Karpas-422 (cell line): ENCODE data around the gene IGSF21. TPM values are rescaled to one million over a fixed set of nuclear protein-coding genes. Genes with fewer than 3 reads are reported as not detected.

Experiments used
- DNase-seq: peaks from one replicate; pipeline ENCODE4 v3.0.0-alpha.2; 2015
- H2AFZ ChIP-seq: fragments of 200-600 bp; sonication (generic); 2 replicates; pipeline ENCODE4 v1.6.1; 2014; ENCODE audit warnings: antibody characterized with exemption, low read length, mixed read lengths
- H3K27ac ChIP-seq: fragments of 200-600 bp; sonication (generic); 2 replicates; pipeline ENCODE4 v1.5.1; 2014; ENCODE audit warnings: mild to moderate bottlenecking, low read length, moderate library complexity
- H3K27me3 ChIP-seq: fragments of 200-600 bp; sonication (generic); 2 replicates; pipeline ENCODE4 v1.6.1; 2014; ENCODE audit warnings: low read length, mixed read lengths
- H3K36me3 ChIP-seq: fragments of 200-600 bp; sonication (generic); 2 replicates; pipeline ENCODE4 v1.6.1; 2014; ENCODE audit warnings: low read length, mixed read lengths; ENCODE audit not compliant: insufficient read depth
- H3K4me1 ChIP-seq: fragments of 200-600 bp; sonication (generic); 2 replicates; pipeline ENCODE4 v1.6.1; 2014; ENCODE audit warnings: mild to moderate bottlenecking, low read length, mixed read lengths
- H3K4me2 ChIP-seq: fragments of 200-600 bp; sonication (generic); 2 replicates; pipeline ENCODE4 v1.6.1; 2014; ENCODE audit warnings: low read length, low read depth, mild to moderate bottlenecking; ENCODE audit not compliant: poor library complexity, severe bottlenecking
- H3K4me3 ChIP-seq: fragments of 200-600 bp; sonication (generic); 2 replicates; pipeline ENCODE4 v1.5.1; 2014; ENCODE audit warnings: mild to moderate bottlenecking, antibody characterized with exemption, low read length, mixed read lengths
- H3K79me2 ChIP-seq: fragments of 200-600 bp; sonication (generic); 2 replicates; pipeline ENCODE4 v1.6.1; 2014; ENCODE audit warnings: mild to moderate bottlenecking, low read length, mixed read lengths
- H3K9ac ChIP-seq: fragments of 200-600 bp; sonication (generic); 2 replicates; pipeline ENCODE4 v1.6.0; 2014; ENCODE audit warnings: low read length
- H3K9me2 ChIP-seq: fragments of 200-600 bp; sonication (generic), shearing (Covaris generic); replicated peaks from 2 replicates; pipeline ENCODE4 v1.6.0; 2014; ENCODE audit warnings: mild to moderate bottlenecking, low read length, moderate library complexity; ENCODE audit not compliant: insufficient read depth
- H3K9me3 ChIP-seq: fragments of 300-700, 200-600 bp; sonication (generic); 2 replicates; pipeline ENCODE4 v1.6.1; 2014; ENCODE audit warnings: low read length, mixed read lengths
- H4K20me1 ChIP-seq: fragments of 200-600 bp; sonication (generic); 2 replicates; pipeline ENCODE4 v1.6.1; 2014; ENCODE audit warnings: mild to moderate bottlenecking, antibody characterized with exemption, low read length, low read depth; ENCODE audit not compliant: insufficient read depth
- total RNA-seq: library from RNA; depleted of rRNA; stranded (reverse); fragments of >200 nt; shearing (Covaris generic); gene quantifications from 2 replicates; pipeline ENCODE4 v1.2.3, GENCODE V29; 2014; ENCODE audit warnings: low replicate concordance

IGSF21 gene
- total RNA-seq, 1 experiment from 2014 or later: 0.26 TPM

DNA sequence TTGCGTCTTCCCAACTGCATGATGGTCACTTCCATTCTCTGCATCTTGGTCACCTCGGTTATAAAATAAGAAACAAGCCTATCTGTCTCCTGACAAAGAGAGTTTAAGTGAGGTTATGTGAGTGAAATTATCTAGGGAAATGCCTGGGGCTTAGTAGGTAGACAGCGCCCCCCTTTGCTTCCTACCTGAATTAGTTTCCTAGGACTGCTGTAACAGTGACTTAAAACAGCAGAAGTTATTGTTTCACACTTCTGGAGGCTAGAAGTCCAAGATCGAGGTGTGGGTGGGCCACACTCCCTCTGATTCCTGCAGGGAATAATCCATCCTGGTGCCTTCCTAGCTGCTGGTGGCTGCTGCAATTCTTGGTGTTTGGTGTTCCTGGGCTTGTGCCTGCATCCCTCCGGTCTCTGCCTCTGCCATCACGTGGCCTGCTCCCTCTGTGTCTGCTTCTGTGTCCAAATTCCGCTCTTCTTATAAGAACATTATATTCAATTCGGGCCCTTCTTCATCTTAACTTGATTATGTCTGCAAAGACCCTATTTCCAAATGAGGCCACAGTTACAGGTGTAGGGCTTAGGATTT is 92.6 kb downstream of the IGSF21 start:
- H2AFZ ChIP-seq: no peak overlapping the region
- no peak overlapping the region for H3K4me3 ChIP-seq
- no peaks in the 10 kb centered on the region for H3K9me2 ChIP-seq
- H3K9me3 ChIP-seq: no peaks in the 10 kb centered on the region
- H4K20me1 ChIP-seq: no peaks in the 10 kb centered on the region
- H3K79me2 ChIP-seq: no peaks in the 10 kb centered on the region
- no peaks in the 10 kb centered on the region for H3K36me3 ChIP-seq
- DNase-seq: peak; percentile 60
- no peak overlapping the region for H3K27ac ChIP-seq
- H3K4me2 ChIP-seq: no peak overlapping the region
- H3K27me3 ChIP-seq: no peaks in the 10 kb centered on the region
- no peak overlapping the region for H3K9ac ChIP-seq
- peaks cover 10% of the 10 kb centered on the region for H3K4me1 ChIP-seq

DNA sequence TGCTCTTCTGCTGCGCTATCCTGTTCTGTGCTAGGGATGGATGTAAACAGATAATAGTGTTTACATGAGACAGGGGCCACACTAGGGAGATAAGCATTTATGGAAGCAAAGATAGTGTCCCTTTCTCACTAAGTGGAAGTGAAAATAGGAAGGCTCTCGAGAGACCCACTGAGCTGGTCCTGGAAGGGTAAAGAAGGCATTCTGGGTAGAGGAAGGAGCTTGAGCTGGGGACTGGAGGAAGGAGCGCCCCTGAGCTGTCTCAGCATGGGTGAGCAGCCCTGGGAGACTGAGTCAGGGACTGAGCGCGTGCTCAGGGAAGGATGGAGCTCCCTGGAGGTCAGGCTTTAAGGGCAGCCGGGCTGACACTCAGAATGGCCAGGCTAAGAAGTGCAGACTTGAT is 93.3 kb downstream of the IGSF21 start:
- no peaks in the 10 kb centered on the region for H3K27me3 ChIP-seq
- H3K9ac ChIP-seq: no peak overlapping the region
- H4K20me1 ChIP-seq: no peaks in the 10 kb centered on the region
- no peaks in the 10 kb centered on the region for H3K36me3 ChIP-seq
- no peak overlapping the region for H3K4me2 ChIP-seq
- no peaks in the 10 kb centered on the region for H3K9me2 ChIP-seq
- no peak overlapping the region for H2AFZ ChIP-seq
- H3K27ac ChIP-seq: no peak overlapping the region
- no peak for DNase-seq
- no peak overlapping the region for H3K4me3 ChIP-seq
- H3K4me1 ChIP-seq: peaks cover 10% of the 10 kb centered on the region
- H3K79me2 ChIP-seq: no peaks in the 10 kb centered on the region
- no peaks in the 10 kb centered on the region for H3K9me3 ChIP-seq

DNA sequence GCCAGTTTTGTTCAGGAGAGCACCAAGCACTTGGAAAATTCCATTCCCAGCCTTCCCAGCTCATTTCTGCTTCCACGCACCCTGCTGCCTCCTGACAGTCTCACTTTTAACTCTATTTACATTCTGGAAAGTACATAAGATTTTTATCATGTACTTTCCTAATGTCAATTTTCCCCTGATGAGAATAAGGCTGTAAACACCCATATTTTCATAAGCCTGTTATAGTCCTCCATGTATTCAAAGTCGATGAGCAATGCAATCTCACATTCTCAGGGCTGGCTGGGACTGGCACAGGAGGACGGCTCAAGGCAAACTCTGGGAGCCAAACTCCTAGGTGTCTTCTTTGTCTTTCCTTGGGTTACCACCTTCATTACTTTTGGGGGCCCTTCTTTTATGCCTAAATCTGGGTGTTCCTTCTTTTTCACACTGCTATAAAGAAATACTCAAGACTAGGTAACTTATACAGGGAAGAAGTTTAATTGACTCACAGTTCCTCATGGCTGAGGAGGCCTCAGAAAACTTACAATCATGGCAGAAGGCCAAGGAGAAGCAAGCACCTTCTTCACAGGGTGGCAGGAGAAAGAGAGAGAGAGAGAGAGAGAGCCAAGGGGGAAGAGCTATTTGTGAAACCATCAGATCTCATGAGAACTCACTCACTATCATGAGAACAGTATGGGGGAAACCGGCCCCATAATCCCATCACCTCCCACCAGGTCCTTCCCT is 94.6 kb downstream of the IGSF21 start:
- no peaks in the 10 kb centered on the region for H3K9me3 ChIP-seq
- peaks cover 10% of the 10 kb centered on the region for H3K4me1 ChIP-seq
- no peak overlapping the region for H2AFZ ChIP-seq
- no peak overlapping the region for H3K4me2 ChIP-seq
- no peaks in the 10 kb centered on the region for H3K27me3 ChIP-seq
- H3K79me2 ChIP-seq: no peaks in the 10 kb centered on the region
- no peak for DNase-seq
- H3K4me3 ChIP-seq: no peak overlapping the region
- H3K36me3 ChIP-seq: no peaks in the 10 kb centered on the region
- H3K27ac ChIP-seq: no peak overlapping the region
- no peaks in the 10 kb centered on the region for H4K20me1 ChIP-seq
- no peaks in the 10 kb centered on the region for H3K9me2 ChIP-seq
- H3K9ac ChIP-seq: no peak overlapping the region

DNA sequence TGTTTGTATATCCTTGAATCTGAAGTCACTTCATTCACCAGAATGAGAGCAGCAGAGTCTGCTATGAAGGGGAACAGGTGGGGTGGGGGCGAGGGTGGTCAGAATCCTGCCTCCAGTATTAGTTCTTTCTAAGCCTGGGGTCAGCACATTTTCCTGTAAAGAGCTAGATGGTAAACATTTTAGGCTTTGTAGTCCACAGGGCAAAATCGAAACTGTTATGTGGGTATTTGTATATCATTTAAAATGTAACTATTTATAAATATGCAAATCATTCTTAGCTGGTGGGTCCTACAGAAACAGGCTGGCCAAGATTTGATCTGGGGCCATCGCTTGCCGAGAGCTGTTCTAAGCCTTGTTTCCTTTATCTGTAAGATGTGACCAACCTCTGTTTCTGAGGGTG is 96.0 kb downstream of the IGSF21 start:
- H3K27ac ChIP-seq: no peak overlapping the region
- no peak overlapping the region for H3K9ac ChIP-seq
- H4K20me1 ChIP-seq: no peaks in the 10 kb centered on the region
- H3K9me2 ChIP-seq: no peaks in the 10 kb centered on the region
- H3K79me2 ChIP-seq: no peaks in the 10 kb centered on the region
- peaks cover 10% of the 10 kb centered on the region for H3K4me1 ChIP-seq
- no peaks in the 10 kb centered on the region for H3K27me3 ChIP-seq
- H2AFZ ChIP-seq: no peak overlapping the region
- no peak for DNase-seq
- no peaks in the 10 kb centered on the region for H3K9me3 ChIP-seq
- no peaks in the 10 kb centered on the region for H3K36me3 ChIP-seq
- no peak overlapping the region for H3K4me2 ChIP-seq
- H3K4me3 ChIP-seq: no peak overlapping the region

DNA sequence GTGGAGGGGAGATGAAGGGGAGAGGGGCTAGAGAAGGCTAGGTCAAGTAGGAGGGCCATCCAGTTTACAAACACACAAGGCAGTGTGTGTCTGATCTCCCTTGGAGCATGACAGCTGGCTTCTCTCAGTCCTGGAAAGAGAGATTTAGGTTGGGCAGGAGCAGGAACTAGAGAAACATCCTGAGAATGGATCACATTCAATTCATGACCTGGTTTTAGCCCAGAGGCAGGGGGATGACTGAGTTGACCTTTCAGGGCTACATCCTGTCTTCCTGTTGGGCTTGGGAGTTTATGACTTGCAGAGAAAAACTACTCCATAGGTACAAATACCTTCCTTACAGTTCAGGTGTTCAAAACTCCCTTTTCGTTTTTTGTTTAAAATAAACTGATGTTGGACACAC is 97.0 kb downstream of the IGSF21 start:
- no peaks in the 10 kb centered on the region for H3K9me3 ChIP-seq
- no peaks in the 10 kb centered on the region for H3K9me2 ChIP-seq
- H3K27ac ChIP-seq: no peak overlapping the region
- no peak overlapping the region for H3K4me3 ChIP-seq
- H3K9ac ChIP-seq: no peak overlapping the region
- H4K20me1 ChIP-seq: no peaks in the 10 kb centered on the region
- no peak for DNase-seq
- no peak overlapping the region for H2AFZ ChIP-seq
- H3K27me3 ChIP-seq: no peaks in the 10 kb centered on the region
- no peaks in the 10 kb centered on the region for H3K36me3 ChIP-seq
- H3K79me2 ChIP-seq: no peaks in the 10 kb centered on the region
- no peak overlapping the region for H3K4me2 ChIP-seq
- peaks cover 10% of the 10 kb centered on the region for H3K4me1 ChIP-seq

DNA sequence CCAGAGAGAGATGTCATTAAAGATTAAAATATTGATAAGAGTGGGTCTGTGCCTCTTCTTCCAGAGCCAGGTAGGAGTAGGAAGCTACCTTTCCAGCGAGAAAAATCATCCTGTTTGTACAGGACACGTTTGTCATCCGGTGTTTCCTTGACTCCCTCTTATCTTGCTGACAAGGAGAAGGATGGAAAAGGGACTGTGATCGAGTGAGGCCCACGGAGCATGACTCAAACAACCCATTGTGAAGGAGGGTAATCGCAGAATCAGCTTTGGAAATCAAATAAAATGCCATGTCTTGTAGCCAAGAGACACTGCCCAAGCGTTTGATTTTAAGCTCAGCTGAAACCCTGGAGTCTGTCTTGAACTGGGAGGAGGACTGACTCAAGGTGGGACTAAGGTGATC is 97.7 kb downstream of the IGSF21 start:
- no peaks in the 10 kb centered on the region for H3K27me3 ChIP-seq
- DNase-seq: no peak

DNA sequence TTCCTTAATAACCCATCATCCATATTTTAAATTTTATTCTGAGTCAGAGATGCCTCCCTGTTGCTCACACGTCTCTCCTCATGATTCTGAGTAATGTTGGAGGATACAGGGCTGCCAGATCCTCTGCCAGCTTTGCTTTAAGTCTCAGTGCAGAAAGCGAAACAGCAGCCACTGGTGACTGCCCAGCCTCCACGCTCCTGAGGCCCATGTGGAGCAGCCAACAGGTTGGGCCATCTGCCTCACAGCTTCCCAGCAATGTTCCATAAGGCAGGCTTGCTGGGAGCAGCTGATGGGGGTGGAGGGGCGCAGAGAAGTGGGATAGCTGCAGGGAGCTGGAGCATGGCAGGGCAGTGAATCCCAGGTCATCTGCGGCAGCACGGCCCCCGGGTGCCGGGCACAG is 104.2 kb downstream of the IGSF21 start:
- Histone ChIP-seq H3K27ac (no peak overlapping the region), H3K4me2 (no peak overlapping the region), H4K20me1 (no peaks in the 10 kb centered on the region), H3K4me1 (no peaks in the 10 kb centered on the region), H2AFZ (no peak overlapping the region), H3K4me3 (no peak overlapping the region), H3K79me2 (no peaks in the 10 kb centered on the region), H3K36me3 (no peaks in the 10 kb centered on the region), H3K9me2 (no peaks in the 10 kb centered on the region), H3K9ac (no peak overlapping the region), H3K9me3 (no peaks in the 10 kb centered on the region), H3K27me3 (no peaks in the 10 kb centered on the region)
- no peak for DNase-seq

More for the DNA sequence above, 97.7 kb downstream of the IGSF21 start:
- Histone ChIP-seq H3K9me2 (no peaks in the 10 kb centered on the region), H3K79me2 (no peaks in the 10 kb centered on the region), H3K4me3 (no peak overlapping the region), H3K27ac (no peak overlapping the region), H2AFZ (no peak overlapping the region), H3K4me2 (no peak overlapping the region), H3K9me3 (no peaks in the 10 kb centered on the region), H3K4me1 (peaks cover 10% of the 10 kb centered on the region), H4K20me1 (no peaks in the 10 kb centered on the region), H3K36me3 (no peaks in the 10 kb centered on the region), H3K9ac (no peak overlapping the region)

DNA sequence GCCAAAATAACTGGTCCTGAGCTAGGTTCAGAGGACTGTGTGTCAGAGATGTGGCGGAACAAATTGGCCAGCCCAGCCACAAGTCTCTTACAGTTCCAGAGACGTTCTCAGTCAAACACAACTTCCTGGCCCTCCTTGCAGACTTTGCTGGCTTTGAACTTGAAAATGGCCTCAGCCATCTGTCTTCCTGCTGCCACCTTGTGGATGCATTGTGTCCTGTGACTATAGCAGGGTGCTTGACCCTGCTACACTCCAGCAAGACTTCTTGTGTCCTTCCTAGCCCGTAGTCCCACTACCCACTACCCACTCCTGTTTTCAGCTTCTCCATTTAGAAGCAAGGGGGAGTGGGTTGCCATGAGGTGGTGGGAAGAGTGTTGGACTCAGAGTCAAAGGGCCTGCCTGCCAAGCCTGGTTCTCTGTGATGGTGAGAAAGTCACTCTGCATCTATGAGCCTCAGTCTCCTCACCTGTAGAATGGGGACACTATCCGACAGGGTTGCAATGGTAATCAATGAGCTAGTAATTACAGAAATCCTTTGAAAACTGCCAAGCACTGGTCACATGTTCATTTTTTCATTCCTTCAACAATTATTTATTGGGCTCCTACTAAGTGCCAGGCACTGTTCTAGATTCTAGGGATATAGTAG is 109.9 kb downstream of the IGSF21 start:
- peaks cover 4% of the 10 kb centered on the region; the same call in 1 of the 2 replicates for H3K27me3 ChIP-seq
- H3K4me3 ChIP-seq: no peak overlapping the region
- H3K9me3 ChIP-seq: peaks cover 8% of the 10 kb centered on the region; the same call in 1 of the 2 replicates
- H3K79me2 ChIP-seq: no peaks in the 10 kb centered on the region
- no peak overlapping the region for H3K9ac ChIP-seq
- no peaks in the 10 kb centered on the region for H3K4me1 ChIP-seq
- H3K4me2 ChIP-seq: no peak overlapping the region
- no peaks in the 10 kb centered on the region for H4K20me1 ChIP-seq
- H2AFZ ChIP-seq: no peak overlapping the region
- H3K9me2 ChIP-seq: no peaks in the 10 kb centered on the region
- DNase-seq: peak; percentile 87
- H3K36me3 ChIP-seq: no peaks in the 10 kb centered on the region
- H3K27ac ChIP-seq: no peak overlapping the region
